HepG2 (cell line): ENCODE measurements around the gene SEMA4F. TPM values are rescaled to one million over a fixed set of nuclear protein-coding genes. Genes with fewer than 3 reads are reported as not detected.

Experiments
- ATAC-seq: fragments of 200-7000 bp; cut with Tn5 transposase; 3 replicates; pipeline ENCODE4 v1.9.1; 2020; ENCODE audit warnings: mild to moderate bottlenecking, moderate library complexity
- BruUV-seq: library from RNA; stranded (reverse); fragments of 400-500 nt; replicated peaks from 2 replicates; lab custom pipeline; 2021; lab: Mats Ljungman, UMichigan
- CTCF ChIA-PET: fragments of 300-600 bp; formaldehyde crosslinking; extraction: SDS; loops from one replicate; lab custom pipeline; 2021; ENCODE audit warnings: low total read pairs, inconsistent platforms, low intra/inter-chr PET ratio; lab: Yijun Ruan, JAX
- POLR2A ChIA-PET: fragments of 350-600 bp; sonication (Branson Sonifier 250); formaldehyde crosslinking; loops from one replicate; lab custom pipeline; 2020; ENCODE audit warnings: antibody characterized with exemption, inconsistent platforms; lab: Yijun Ruan, JAX
- DNase-seq: peaks from one replicate; pipeline ENCODE4 v3.0.0-alpha.2; 2015; ENCODE audit warnings: low spot score
- FAIRE-seq: peaks from 3 replicates; lab custom pipeline; 2011; peaks lifted over from hg19 to GRCh38; lab: Jason Lieb, UNC
- H2AFZ ChIP-seq: one replicate; pipeline ENCODE4 v1.6.1; 2011; ENCODE audit warnings: low read length, inconsistent platforms
- H3K27ac ChIP-seq: fragments of 300-600 bp; 3 replicates; pipeline ENCODE4 v1.8.0; 2011; ENCODE audit warnings: mixed run types, mild to moderate bottlenecking, mixed read lengths, low read length, inconsistent platforms; ENCODE audit not compliant: insufficient read depth; ENCODE audit errors: extremely low read length
- H3K27me3 ChIP-seq, 2 experiments: fragments of 200-600 bp in 1 of 2; 2 replicates in 1 of 2; 3 replicates in 1 of 2; pipeline versions ENCODE4 v1.6.0 to v1.8.0; 2011; ENCODE audit warnings: low read length in 2 of 2, mild to moderate bottlenecking in 2 of 2, moderate library complexity in 2 of 2, inconsistent platforms in 1 of 2; ENCODE audit not compliant: insufficient read depth in 2 of 2, control insufficient read depth in 1 of 2
- H3K36me3 ChIP-seq, 2 experiments: fragments of 200-600 bp in 1 of 2; replicated peaks in 1 of 2; 2 replicates in 1 of 2; 3 replicates in 1 of 2; pipeline versions ENCODE4 v1.5.1 to v1.8.0; 2011; ENCODE audit warnings: low read length in 2 of 2, inconsistent platforms in 1 of 2; ENCODE audit not compliant: insufficient read depth in 2 of 2, control insufficient read depth in 1 of 2
- H3K4me1 ChIP-seq: 2 replicates; pipeline ENCODE4 v1.5.1; 2012; ENCODE audit warnings: low read length, inconsistent platforms; ENCODE audit not compliant: insufficient read depth
- H3K4me2 ChIP-seq: 2 replicates; pipeline ENCODE4 v1.6.0; 2011; ENCODE audit warnings: low read depth, low read length, inconsistent platforms
- H3K4me3 ChIP-seq, 3 experiments: fragments of 200-600 bp in 1 of 3; sonication (generic), shearing (Covaris generic) in 1 of 3; replicated peaks in 1 of 3; 2 replicates each; pipeline ENCODE4 v1.5.1; 2011 to 2016; ENCODE audit warnings: low read length in 3 of 3, inconsistent platforms in 2 of 3, low read depth in 2 of 3, mild to moderate bottlenecking in 2 of 3, control low read depth in 1 of 3, mixed read lengths in 1 of 3; ENCODE audit not compliant: insufficient read depth in 1 of 3
- H3K79me2 ChIP-seq: one replicate; pipeline ENCODE4 v1.6.1; 2011; ENCODE audit warnings: low read length, inconsistent platforms; ENCODE audit not compliant: insufficient read depth
- H3K9ac ChIP-seq: 2 replicates; pipeline ENCODE4 v1.6.0; 2011; ENCODE audit warnings: mild to moderate bottlenecking, low read depth, low read length, inconsistent platforms; ENCODE audit not compliant: insufficient read depth
- H3K9me3 ChIP-seq: 2 replicates; pipeline ENCODE4 v1.5.1; 2012; ENCODE audit warnings: mild to moderate bottlenecking, low read length
- H4K20me1 ChIP-seq: 2 replicates; pipeline ENCODE4 v1.6.0; 2011; ENCODE audit warnings: inconsistent platforms, mild to moderate bottlenecking, low read length, moderate library complexity; ENCODE audit not compliant: insufficient read depth
- ARHGAP35 ChIP-seq: sonication (generic); formaldehyde crosslinking; IDR thresholded peaks from 2 replicates; pipeline ENCODE4 v1.9.0; 2022; ENCODE audit warnings: mild to moderate bottlenecking, inconsistent platforms, moderate library complexity, missing genetic modification reagents, borderline replicate concordance
- HIVEP1 ChIP-seq: sonication (generic); formaldehyde crosslinking; IDR thresholded peaks from 2 replicates; pipeline ENCODE4 v1.4.0; 2020; ENCODE audit warnings: mild to moderate bottlenecking, missing genetic modification reagents
- MED1 ChIP-seq: sonication (generic); formaldehyde crosslinking; IDR thresholded peaks from 2 replicates; pipeline ENCODE4 v1.4.0; 2020; ENCODE audit warnings: missing genetic modification reagents
- MEF2D ChIP-seq: sonication (generic); formaldehyde crosslinking; IDR thresholded peaks from 2 replicates; pipeline ENCODE4 v1.5.1; 2020; ENCODE audit warnings: mild to moderate bottlenecking, missing genetic modification reagents
- NR1H2 ChIP-seq: sonication (generic); formaldehyde crosslinking; IDR thresholded peaks from 2 replicates; pipeline ENCODE4 v1.8.1; 2022; ENCODE audit warnings: low read depth, missing genetic modification reagents, borderline replicate concordance
- SUZ12 ChIP-seq: fragments of 150-350 bp; IDR thresholded peaks from 2 replicates; pipeline ENCODE4 v1.6.1; 2014; ENCODE audit warnings: low read depth, low read length
- SYNCRIP ChIP-seq: fragments of 200-400 bp; formaldehyde crosslinking; IDR thresholded peaks from 2 replicates; pipeline ENCODE4 v1.6.1; 2018; ENCODE audit warnings: mild to moderate bottlenecking, low read depth, low read length; ENCODE audit not compliant: insufficient read depth
- ZNF225 ChIP-seq: sonication (generic); formaldehyde crosslinking; IDR thresholded peaks from 2 replicates; pipeline ENCODE4 v1.4.0; 2020; ENCODE audit warnings: mild to moderate bottlenecking, missing genetic modification reagents
- ZNF333 ChIP-seq: sonication (generic); formaldehyde crosslinking; IDR thresholded peaks from 2 replicates; pipeline ENCODE4 v1.4.0; 2020; ENCODE audit warnings: mild to moderate bottlenecking, missing genetic modification reagents, borderline replicate concordance
- ZNF546 ChIP-seq: sonication (generic); formaldehyde crosslinking; conservative IDR thresholded peaks from 2 replicates; pipeline ENCODE4 v1.8.1; 2023; ENCODE audit warnings: mild to moderate bottlenecking, missing genetic modification reagents
- ZNF557 ChIP-seq: sonication (generic); formaldehyde crosslinking; IDR thresholded peaks from 2 replicates; pipeline ENCODE4 v1.4.0; 2020; ENCODE audit warnings: missing genetic modification reagents
- ZNF562 ChIP-seq: sonication (generic); formaldehyde crosslinking; IDR thresholded peaks from 2 replicates; pipeline ENCODE4 v1.8.0; 2022; ENCODE audit warnings: missing genetic modification reagents, borderline replicate concordance
- ZNF570 ChIP-seq: sonication (generic); formaldehyde crosslinking; IDR thresholded peaks from 2 replicates; pipeline ENCODE4 v1.4.0; 2020; ENCODE audit warnings: mild to moderate bottlenecking, missing genetic modification reagents, borderline replicate concordance
- ZNF7 ChIP-seq: IDR thresholded peaks from 2 replicates; pipeline ENCODE4 v1.6.1; 2016; ENCODE audit warnings: missing biosample characterization, missing genetic modification reagents
- WGBS: methylation state at CpG from one replicate; pipeline ENCODE4 v1.1.6; 2017; ENCODE audit warnings: low lambda C conversion rate; 5-methylcytosine and 5-hydroxymethylcytosine counted together
- in situ Hi-C: cut with HindIII; loops from 2 replicates; pipeline ENCODE4 v1.10.0; 2017; ENCODE audit warnings: low pct_unique_long_range_greater_than_20kb; ENCODE audit not compliant: extremely low pct_ligation_motif_present
- intact Hi-C: fragments of 100-400 bp; cut with micrococcal nuclease; formaldehyde crosslinking; loops from one replicate; pipeline ENCODE4 v1.10.0; 2022; ENCODE audit not compliant: unreplicated experiment
- polyA plus RNA-seq, 8 experiments: library from polyadenylated mRNA; depleted of rRNA in 3 of 8; stranded (reverse) in 7 of 8; unstranded in 1 of 8; fragments of >200 nt; fragmentation: Illumina TruSeq in 4 of 8; extraction: Trizol in 4 of 8; gene quantifications; 2 replicates each; pipeline versions ENCODE4 v1.2.1 to v1.2.3, GENCODE V29; 2011 to 2016; ENCODE audit warnings: low read depth in 4 of 8, missing spikeins in 1 of 8, mixed read lengths in 1 of 8; ENCODE audit not compliant: insufficient read depth in 1 of 8
- total RNA-seq, 5 experiments: library from RNA; depleted of rRNA; stranded (reverse); fragments of >200 nt; fragmentation: Illumina TruSeq; extraction: Trizol; gene quantifications; 2 replicates each; pipeline ENCODE4 v1.2.3, GENCODE V29; 2016; ENCODE audit warnings: low read depth in 1 of 5
- TF ChIP-seq, protein P1 (sequence below): sonication (generic); formaldehyde crosslinking; IDR thresholded peaks from 2 replicates; pipeline ENCODE4 v1.4.0; 2020; ENCODE audit warnings: missing genetic modification reagents
- TF ChIP-seq, protein P2 (sequence below): sonication (generic); formaldehyde crosslinking; IDR thresholded peaks from 2 replicates; pipeline ENCODE4 v1.5.0; 2020; ENCODE audit warnings: mild to moderate bottlenecking, missing genetic modification reagents, borderline replicate concordance
- TF ChIP-seq, protein P3 (sequence below): sonication (generic); formaldehyde crosslinking; IDR thresholded peaks from 2 replicates; pipeline ENCODE4 v1.4.0; 2020; ENCODE audit warnings: missing genetic modification reagents, borderline replicate concordance
- TF ChIP-seq, protein P4 (sequence below): conservative IDR thresholded peaks from 2 replicates; pipeline ENCODE4 v1.6.1; 2018; ENCODE audit warnings: missing genetic modification reagents

SEMA4F gene
- total and polyA plus RNA-seq, 2 of the 13 experiments (the other 11 are each of a cell fraction or from before 2014, with no cell fraction given): 7.1 to 10.3 TPM

DNA sequence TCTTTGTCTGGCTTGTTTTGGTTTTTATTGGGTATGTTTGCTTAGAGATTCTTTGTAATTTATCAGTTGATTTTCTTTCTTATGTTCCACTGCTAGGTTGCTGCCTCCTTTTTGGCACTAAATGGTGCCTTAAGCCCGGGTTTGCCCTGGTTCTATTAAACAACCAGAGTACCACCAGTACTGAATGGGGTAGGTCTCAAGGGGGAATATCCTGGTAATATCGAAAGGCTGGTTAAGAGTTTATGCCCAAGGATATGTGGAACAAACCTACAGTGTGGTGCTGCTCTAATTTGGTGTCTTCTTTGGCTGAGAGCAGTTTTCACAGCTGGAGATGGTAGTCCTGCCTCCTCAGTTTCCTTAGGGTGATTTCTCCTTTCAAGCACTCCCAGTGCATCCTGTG lies 76.5 kb downstream of the SEMA4F start:
- ChIA-PET POLR2A (no interaction called here), CTCF (no interaction called here)
- BruUV-seq: no TSS peak
- Histone ChIP-seq H3K79me2 (no peaks in the 10 kb centered on the region), H3K4me1 (peaks cover 10% of the 10 kb centered on the region; the same call in 1 of the 2 replicates), H3K27me3 (peaks cover 0 to 16% of the 10 kb centered on the region in 2 experiments; a peak in 3 of 5 replicates), H3K9me3 (no peaks in the 10 kb centered on the region), H2AFZ (no peak overlapping the region), H3K4me3 (no peak overlapping the region), H3K4me2 (no peak overlapping the region), H3K9ac (no peak overlapping the region), H3K27ac (no peak overlapping the region), H4K20me1 (no peaks in the 10 kb centered on the region), H3K36me3 (no peaks in the 10 kb centered on the region)
- ATAC-seq: no peak
- intact Hi-C loops: no loop called here
- in situ Hi-C loops: no loop called here
- no peak for DNase-seq
- WGBS: 14% methylated on average over 2 of the region's 2 CpGs
- FAIRE-seq: no peak
- TF ChIP-seq, protein P1, sequence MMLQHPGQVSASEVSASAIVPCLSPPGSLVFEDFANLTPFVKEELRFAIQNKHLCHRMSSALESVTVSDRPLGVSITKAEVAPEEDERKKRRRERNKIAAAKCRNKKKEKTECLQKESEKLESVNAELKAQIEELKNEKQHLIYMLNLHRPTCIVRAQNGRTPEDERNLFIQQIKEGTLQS (CRISPR knock-in tag): no peak
- TF ChIP-seq, protein P2, sequence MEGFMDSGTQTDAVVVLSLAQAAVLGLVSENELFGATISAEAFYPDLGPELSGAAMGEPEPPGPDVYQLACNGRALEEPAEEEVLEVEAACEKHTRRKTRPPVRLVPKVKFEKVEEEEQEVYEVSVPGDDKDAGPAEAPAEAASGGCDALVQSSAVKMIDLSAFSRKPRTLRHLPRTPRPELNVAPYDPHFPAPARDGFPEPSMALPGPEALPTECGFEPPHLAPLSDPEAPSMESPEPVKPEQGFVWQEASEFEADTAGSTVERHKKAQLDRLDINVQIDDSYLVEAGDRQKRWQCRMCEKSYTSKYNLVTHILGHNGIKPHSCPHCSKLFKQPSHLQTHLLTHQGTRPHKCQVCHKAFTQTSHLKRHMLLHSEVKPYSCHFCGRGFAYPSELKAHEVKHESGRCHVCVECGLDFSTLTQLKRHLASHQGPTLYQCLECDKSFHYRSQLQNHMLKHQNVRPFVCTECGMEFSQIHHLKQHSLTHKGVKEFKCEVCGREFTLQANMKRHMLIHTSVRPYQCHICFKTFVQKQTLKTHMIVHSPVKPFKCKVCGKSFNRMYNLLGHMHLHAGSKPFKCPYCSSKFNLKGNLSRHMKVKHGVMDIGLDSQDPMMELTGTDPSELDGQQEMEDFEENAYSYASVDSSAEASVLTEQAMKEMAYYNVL (CRISPR knock-in tag): no peak
- TF ChIP-seq, protein P3, sequence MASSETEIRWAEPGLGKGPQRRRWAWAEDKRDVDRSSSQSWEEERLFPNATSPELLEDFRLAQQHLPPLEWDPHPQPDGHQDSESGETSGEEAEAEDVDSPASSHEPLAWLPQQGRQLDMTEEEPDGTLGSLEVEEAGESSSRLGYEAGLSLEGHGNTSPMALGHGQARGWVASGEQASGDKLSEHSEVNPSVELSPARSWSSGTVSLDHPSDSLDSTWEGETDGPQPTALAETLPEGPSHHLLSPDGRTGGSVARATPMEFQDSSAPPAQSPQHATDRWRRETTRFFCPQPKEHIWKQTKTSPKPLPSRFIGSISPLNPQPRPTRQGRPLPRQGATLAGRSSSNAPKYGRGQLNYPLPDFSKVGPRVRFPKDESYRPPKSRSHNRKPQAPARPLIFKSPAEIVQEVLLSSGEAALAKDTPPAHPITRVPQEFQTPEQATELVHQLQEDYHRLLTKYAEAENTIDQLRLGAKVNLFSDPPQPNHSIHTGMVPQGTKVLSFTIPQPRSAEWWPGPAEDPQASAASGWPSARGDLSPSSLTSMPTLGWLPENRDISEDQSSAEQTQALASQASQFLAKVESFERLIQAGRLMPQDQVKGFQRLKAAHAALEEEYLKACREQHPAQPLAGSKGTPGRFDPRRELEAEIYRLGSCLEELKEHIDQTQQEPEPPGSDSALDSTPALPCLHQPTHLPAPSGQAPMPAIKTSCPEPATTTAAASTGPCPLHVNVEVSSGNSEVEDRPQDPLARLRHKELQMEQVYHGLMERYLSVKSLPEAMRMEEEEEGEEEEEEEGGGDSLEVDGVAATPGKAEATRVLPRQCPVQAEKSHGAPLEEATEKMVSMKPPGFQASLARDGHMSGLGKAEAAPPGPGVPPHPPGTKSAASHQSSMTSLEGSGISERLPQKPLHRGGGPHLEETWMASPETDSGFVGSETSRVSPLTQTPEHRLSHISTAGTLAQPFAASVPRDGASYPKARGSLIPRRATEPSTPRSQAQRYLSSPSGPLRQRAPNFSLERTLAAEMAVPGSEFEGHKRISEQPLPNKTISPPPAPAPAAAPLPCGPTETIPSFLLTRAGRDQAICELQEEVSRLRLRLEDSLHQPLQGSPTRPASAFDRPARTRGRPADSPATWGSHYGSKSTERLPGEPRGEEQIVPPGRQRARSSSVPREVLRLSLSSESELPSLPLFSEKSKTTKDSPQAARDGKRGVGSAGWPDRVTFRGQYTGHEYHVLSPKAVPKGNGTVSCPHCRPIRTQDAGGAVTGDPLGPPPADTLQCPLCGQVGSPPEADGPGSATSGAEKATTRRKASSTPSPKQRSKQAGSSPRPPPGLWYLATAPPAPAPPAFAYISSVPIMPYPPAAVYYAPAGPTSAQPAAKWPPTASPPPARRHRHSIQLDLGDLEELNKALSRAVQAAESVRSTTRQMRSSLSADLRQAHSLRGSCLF: no peak
- TF ChIP-seq ZNF557 (CRISPR knock-in tag) (no peak), ARHGAP35 (CRISPR knock-in tag) (no peak), MED1 (CRISPR knock-in tag) (no peak), ZNF562 (CRISPR knock-in tag) (no peak), ZNF7 (no peak), ZNF333 (no peak), SUZ12 (no peak), HIVEP1 (CRISPR knock-in tag) (no peak), MEF2D (CRISPR knock-in tag) (no peak), NR1H2 (CRISPR knock-in tag) (no peak), ZNF546 (CRISPR knock-in tag) (no peak), ZNF225 (CRISPR knock-in tag) (no peak), ZNF570 (CRISPR knock-in tag) (no peak), SYNCRIP (no peak)
- TF ChIP-seq, protein P4, sequence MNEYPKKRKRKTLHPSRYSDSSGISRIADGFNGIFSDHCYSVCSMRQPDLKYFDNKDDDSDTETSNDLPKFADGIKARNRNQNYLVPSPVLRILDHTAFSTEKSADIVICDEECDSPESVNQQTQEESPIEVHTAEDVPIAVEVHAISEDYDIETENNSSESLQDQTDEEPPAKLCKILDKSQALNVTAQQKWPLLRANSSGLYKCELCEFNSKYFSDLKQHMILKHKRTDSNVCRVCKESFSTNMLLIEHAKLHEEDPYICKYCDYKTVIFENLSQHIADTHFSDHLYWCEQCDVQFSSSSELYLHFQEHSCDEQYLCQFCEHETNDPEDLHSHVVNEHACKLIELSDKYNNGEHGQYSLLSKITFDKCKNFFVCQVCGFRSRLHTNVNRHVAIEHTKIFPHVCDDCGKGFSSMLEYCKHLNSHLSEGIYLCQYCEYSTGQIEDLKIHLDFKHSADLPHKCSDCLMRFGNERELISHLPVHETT (CRISPR knock-in tag): no peak
